ENCODE data around the gene SCNN1A. TPM values are rescaled to one million over a fixed set of nuclear protein-coding genes. Genes with fewer than 3 reads are reported as not detected.

Gene SCNN1A
- polyA plus RNA-seq, 10 donors, result 0.36 to 1.2 (median 0.40) TPM; not detected in 4

- no peak for DNase-seq
These were observed 53.5 kb downstream of the SCNN1A start for GRCh38 chr12:6321905-6322304.

DNA sequence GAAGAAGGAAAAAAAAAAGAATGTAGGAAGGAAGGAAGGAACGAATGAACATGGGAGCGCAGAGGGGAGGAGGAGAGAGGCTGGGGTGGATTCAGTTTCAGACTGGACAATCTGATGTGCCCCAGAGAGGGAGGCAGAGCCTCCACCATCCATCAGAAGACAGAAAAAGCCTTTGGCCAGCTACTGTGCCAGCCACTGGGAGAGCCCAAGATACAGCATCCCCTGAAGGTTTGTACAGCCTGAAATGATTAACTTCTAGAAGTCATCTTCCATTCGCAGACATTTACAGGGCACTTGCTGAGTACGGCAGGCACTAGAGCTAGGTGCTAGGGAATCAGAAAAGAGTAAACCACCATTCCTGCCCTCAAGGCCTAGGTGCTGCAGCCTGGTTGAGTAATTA, 55.9 kb downstream of the SCNN1A start:
- no peak for DNase-seq

DNA sequence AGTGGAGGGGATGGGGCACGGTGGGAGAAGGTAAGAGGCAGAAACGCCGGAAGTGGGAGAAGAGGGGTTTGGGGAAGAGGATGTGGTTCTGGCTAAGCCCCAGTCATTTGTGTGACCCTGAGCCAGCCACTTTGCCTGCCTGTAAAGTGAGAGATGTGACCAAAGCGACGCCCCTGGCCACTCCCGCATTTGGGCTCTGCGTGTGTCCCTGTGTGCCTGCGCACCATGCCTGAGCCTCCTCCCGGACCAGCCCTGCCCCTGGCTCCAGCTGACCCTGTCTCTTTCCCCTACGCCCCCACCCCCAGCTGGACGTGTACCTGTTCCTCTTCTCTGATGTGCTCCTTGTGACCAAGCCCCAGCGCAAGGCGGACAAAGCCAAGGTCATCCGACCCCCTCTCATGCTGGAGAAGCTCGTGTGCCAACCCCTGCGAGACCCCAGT, 56.9 kb downstream of the SCNN1A start:
- no peak for DNase-seq

DNA sequence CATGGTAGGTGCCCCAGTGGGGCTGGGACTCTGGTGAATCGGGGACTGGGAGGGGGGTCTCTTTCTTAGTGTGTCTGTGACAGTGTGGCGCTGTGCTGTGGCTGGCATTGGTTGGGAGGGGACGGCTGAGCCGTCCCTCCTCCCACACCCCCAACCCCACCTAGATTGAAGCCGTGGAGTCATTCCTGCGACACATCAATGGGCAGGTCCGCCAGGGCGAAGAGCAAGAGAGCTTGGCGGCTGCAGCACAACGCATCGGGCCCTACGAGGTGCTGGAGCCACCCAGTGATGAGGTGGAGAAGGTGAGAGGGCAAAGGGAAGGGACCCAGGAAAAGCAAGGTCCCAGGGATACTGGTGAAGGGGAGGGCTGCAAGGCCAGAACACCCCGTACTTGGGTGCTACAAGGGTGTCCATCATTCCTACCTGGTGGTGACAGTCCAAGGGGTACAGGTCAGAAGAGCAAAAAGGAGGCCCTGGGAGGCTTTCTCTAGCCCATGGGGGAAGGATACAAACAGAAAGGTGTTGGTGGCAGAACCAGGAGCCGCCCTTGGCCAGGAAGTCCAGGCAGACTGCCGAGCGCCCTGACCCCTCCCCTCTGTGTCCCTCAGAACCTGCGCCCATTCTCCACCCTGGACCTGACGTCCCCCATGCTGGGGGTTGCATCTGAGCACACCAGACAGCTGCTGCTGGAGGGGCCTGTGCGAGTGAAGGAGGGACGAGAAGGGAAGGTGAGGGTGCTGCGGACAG, 57.5 kb downstream of the SCNN1A start:
- no peak for DNase-seq

GRCh38 chr12:6316921-6317692, 58.3 kb downstream of the SCNN1A start:
- DNase-seq, result no peak

DNA sequence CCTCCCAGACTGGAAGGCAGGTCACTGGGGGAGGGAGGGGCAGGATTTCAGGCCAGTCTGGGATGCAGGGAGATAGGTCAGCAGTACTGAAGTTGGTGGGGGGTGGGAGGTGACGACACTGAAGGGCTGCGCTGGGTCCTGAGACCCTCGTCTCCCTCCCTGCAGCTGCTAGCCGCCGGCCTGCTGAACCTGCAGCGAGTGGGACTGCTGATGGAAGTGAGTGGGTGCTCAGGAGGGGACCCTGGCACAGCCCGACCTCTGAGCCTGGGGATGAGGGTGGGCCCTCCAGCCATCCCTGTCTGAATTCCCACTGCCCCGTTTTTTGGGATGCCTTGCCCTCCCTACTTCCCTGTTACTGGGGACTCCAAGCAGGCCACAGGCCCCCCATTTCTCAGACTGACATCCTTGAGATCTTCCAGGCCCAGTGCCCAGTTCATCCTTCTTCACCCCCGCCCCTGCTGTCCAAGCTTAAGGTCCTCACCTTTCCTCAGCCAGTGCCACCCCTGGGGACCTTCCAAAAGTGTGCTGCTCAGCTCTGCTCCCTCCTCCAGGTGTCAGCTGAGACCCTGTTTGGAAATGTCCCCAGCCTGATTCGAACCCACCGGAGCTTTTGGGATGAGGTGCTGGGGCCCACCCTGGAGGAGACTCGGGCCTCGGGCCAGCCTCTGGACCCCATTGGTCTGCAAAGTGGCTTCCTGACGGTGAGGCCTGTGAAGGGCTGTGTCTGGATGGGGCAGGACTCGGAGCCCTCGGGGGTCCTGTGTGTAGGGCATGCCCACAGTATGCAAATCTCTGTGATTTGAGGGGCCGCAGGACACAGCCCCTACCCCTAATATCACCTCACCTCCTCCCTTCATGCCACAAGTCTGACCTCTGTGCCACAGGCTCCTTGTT, 59.4 kb downstream of the SCNN1A start:
- no peak for DNase-seq

GRCh38 chr12:6315184-6315583, 60.2 kb downstream of the SCNN1A start:
- DNase-seq, result no peak

- DNase-seq, result no peak
These were observed 60.6 kb downstream of the SCNN1A start for GRCh38 chr12:6314776-6315175.

GRCh38 chr12:6313326-6313940, 61.9 kb downstream of the SCNN1A start:
- no peak for DNase-seq

DNA sequence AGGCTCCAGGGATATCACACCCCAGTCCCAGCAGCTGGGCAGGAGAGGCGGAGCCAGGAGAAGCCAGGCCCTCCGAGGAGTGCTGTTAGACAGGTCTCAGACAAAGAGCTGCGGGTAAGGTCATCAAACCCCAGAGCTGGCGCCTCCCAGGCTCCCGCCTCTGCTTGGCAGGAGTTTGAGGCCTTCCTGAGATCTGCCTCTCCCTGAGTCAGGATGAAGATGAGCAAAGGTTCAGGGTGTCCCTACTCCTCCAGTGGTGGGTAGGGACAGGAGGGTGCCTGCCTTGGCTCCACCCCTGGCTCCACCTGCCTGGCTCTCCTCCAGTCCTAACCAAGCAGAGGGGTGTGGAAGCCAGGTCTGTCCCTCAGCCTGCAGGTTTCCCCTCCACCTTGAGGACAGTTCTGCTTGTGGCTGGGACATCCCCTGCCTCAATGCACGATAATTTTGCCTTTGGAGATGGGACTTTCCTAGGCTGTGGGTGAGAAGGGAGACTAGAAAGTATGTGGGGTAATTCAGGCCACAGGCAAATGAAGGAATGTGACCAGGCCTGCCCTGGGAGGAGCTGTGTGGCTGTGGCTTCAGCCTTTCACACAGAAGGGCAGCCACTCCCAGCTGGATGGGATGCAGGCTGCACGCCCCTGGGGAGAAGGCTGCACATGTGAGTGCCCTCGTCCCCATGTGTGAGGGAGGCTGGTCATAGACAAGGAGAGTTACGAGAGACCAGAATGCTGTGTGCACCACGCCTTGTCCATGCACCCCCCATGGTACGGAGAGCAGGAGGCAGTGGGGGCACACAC, 62.6 kb downstream of the SCNN1A start:
- no peak for DNase-seq

DNA sequence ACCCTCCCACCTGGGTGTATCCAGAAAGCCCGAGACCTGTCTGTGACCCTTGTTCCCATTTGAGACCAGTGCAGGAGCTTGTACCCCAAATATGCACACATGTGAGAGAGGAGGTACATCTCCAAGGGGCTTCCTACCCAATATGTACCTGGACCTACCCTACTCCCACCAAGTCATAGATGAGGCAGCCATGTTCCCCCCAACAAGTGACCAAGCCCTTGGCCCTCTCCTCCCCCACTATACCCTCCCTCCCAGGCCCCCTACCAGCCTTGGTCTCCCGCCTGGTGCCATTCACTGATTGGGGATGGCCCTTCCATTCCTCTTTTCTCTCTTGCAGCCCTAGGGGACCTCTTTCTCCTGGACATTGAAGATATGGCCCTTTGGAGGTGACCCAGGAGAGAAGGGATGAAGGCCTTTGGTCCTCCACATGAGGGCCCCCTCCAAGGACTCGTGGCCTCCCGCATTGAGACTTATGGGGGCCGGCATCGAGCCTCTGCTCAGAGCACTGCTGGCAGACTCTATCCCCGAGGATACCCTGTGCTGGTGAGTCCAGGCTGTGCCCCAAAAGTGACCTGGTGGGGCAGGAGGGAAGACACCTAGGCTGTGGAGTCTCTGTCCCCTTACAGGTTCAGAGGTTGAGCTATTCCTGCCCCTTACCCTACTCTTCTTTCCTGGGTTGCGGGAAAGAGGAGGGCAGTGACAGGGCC, 63.4 kb downstream of the SCNN1A start:
- DNase-seq, result no peak

GRCh38 chr12:6310771-6311610, 64.4 kb downstream of the SCNN1A start:
- no peak for DNase-seq

GRCh38 chr12:6307529-6307928, 67.8 kb downstream of the SCNN1A start:
- no peak for DNase-seq

- DNase-seq, result no peak
These were observed 68.7 kb downstream of the SCNN1A start for GRCh38 chr12:6306599-6307220.

GRCh38 chr12:6306151-6306550, 69.2 kb downstream of the SCNN1A start:
- DNase-seq, result no peak

DNA sequence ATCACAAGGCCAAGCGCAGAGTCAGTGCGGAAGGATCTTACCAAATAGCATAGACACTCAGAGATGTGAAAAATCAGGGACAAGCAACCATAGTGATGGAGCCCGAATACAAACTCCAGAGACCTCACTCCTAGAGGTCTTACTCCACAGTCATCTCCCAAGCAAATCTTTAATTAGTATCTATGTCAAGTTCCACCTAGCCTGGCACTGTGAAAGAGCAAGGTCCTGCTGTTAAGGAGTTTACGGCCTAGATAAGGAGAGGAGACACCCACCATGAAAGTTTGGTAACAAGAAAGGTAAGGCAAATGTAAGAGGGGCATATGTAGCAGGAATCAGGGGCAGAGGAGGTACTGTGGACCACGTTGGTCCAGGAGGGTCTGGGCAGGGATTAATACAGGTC, 72.3 kb downstream of the SCNN1A start:
- DNase-seq, result no peak

GRCh38 chr12:6302621-6303020, 72.7 kb downstream of the SCNN1A start:
- DNase-seq, result no peak

- no peak for DNase-seq
These were observed 73.6 kb downstream of the SCNN1A start for GRCh38 chr12:6301721-6302120.

GRCh38 chr12:6297170-6297569, 78.2 kb downstream of the SCNN1A start:
- no peak for DNase-seq
